Small intestine (tissue), 4 donors: ENCODE results near the gene FUS. TPM values are rescaled to one million over a fixed set of nuclear protein-coding genes. Genes with fewer than 3 reads are reported as not detected.

ENCODE experiments used
- polyA plus RNA-seq, 4 donors: library from polyadenylated mRNA; stranded (reverse) in 3 of 4; unstranded in 1 of 4; fragments of 200-250 nt in 3 of 4; fragments of 120-200 nt in 1 of 4; gene quantifications; one replicate each; pipeline versions ENCODE4 v1.2.1 to v1.2.3, GENCODE V29; 2013
- donor health status: healthy with polysubstance abuse.
- donor health status: Bipolar disorder and iron deficiency.
- donor health status: healthy.

The FUS gene
- polyA plus RNA-seq, 4 donors = 147 to 415 (median 209) TPM

Other genes with a start within 250 kb of the FUS start
- 10 to 100 TPM in 2 of 4 donors, 1 to 10 TPM in 2; 6.2 to 38.1 (median 8.6) TPM for gene ORAI3, start 231.1 kb upstream of the FUS start, polyA plus RNA-seq
- 10 to 100 TPM in 2 of 4 donors, 1 to 10 TPM in 2; 6.9 to 11.4 (median 9.0) TPM for gene SETD1A, start 222.4 kb upstream of the FUS start, polyA plus RNA-seq
- 10 to 100 TPM; 15.9 to 48.9 (median 23.2) TPM for gene HSD3B7, start 194.9 kb upstream of the FUS start, polyA plus RNA-seq
- gene STX1B, start 169.5 kb upstream of the FUS start, polyA plus RNA-seq = 1 to 10 TPM in 1 of 4 donors, under 1 TPM in 1, not detected in 2; 0.64 to 1.5 TPM
- 100 to 1,000 TPM in 2 of 4 donors, 10 to 100 TPM in 2; 64.6 to 115 (median 91.5) TPM for gene STX4, start 146.6 kb upstream of the FUS start, polyA plus RNA-seq
- gene ZNF668, start 105.9 kb upstream of the FUS start, polyA plus RNA-seq = 10 to 100 TPM in 2 of 4 donors, 1 to 10 TPM in 2; 5.4 to 12.2 (median 10.1) TPM
- 10 to 100 TPM in 2 of 4 donors, 1 to 10 TPM in 2; 3.0 to 14.0 (median 7.3) TPM for gene ZNF646, start 105.7 kb upstream of the FUS start, polyA plus RNA-seq
- 1 to 10 TPM; 1.2 to 4.7 (median 1.7) TPM for gene PRSS53, start 91.2 kb upstream of the FUS start, polyA plus RNA-seq
- 10 to 100 TPM; 54.4 to 87.8 (median 80.6) TPM for gene VKORC1, start 85.3 kb upstream of the FUS start, polyA plus RNA-seq
- gene BCKDK, start 71.8 kb upstream of the FUS start, polyA plus RNA-seq = 10 to 100 TPM; 23.8 to 30.5 (median 27.6) TPM
- 10 to 100 TPM; 43.7 to 57.1 (median 44.0) TPM for gene KAT8, start 62.5 kb upstream of the FUS start, polyA plus RNA-seq
- 100 to 1,000 TPM; 220 to 393 (median 292) TPM for gene PRSS8, start 44.4 kb upstream of the FUS start, polyA plus RNA-seq
- 10 to 100 TPM in 2 of 4 donors, 1 to 10 TPM in 2; 2.5 to 19.2 (median 8.1) TPM for gene PRSS36, start 30.1 kb upstream of the FUS start, polyA plus RNA-seq
- 100 to 1,000 TPM in 3 of 4 donors, 10 to 100 TPM in 1; 47.1 to 247 (median 170) TPM for gene PYCARD, start 22.6 kb downstream of the FUS start, polyA plus RNA-seq
- gene TRIM72, start 34.0 kb downstream of the FUS start, polyA plus RNA-seq = under 1 TPM; under 0.01 to 0.32 (median 0.13) TPM
- gene PYDC1, start 37.0 kb downstream of the FUS start, polyA plus RNA-seq = under 1 TPM in 1 of 4 donors, not detected in 3; 0.32 TPM
- 1 to 10 TPM in 2 of 4 donors, under 1 TPM in 2; 0.22 to 4.3 (median 0.92) TPM for gene ITGAM, start 79.8 kb downstream of the FUS start, polyA plus RNA-seq
- gene ITGAX, start 175.0 kb downstream of the FUS start, polyA plus RNA-seq = 1 to 10 TPM in 2 of 4 donors, under 1 TPM in 2; 0.22 to 2.5 (median 1.1) TPM
- under 1 TPM in 2 of 4 donors, not detected in 2; 0.06 to 0.15 TPM for gene ITGAD, start 213.2 kb downstream of the FUS start, polyA plus RNA-seq
- gene COX6A2, start 248.2 kb downstream of the FUS start, polyA plus RNA-seq = 10 to 100 TPM in 3 of 4 donors, under 1 TPM in 1; 0.60 to 24.3 (median 13.0) TPM